Small intestine (tissue), 16 donors: ENCODE results near the gene FGF16. TPM values are rescaled to one million over a fixed set of nuclear protein-coding genes. Genes with fewer than 3 reads are reported as not detected.
A peak's percentile ranks its signal among the peaks of the same experiment; 100 is the strongest.
"Not testable (repeated sequence)": the region's sequence is repeated elsewhere in the genome, so short reads cannot be mapped to it uniquely, and the experiment has no call there.

Experiments
- DNase-seq, 2 donors: peaks; one replicate each; pipeline versions ENCODE4 v3.0.0 to v3.0.0-alpha.2; 2013
- FAIRE-seq: peaks from 2 replicates; lab custom pipeline; 2012; peaks lifted over from hg19 to GRCh38; lab: Jason Lieb, UNC
- H3K27ac ChIP-seq, 3 donors: one replicate each; pipeline ENCODE4 v1.5.1; 2013; ENCODE audit warnings: low read length in 2 of 3, mild to moderate bottlenecking in 2 of 3, control low read depth in 1 of 3, inconsistent platforms in 1 of 3, low read depth in 1 of 3, moderate library complexity in 1 of 3
- H3K27me3 ChIP-seq, 3 donors: one replicate each; pipeline ENCODE4 v1.6.1; 2013; ENCODE audit warnings: low read length in 3 of 3, inconsistent platforms in 1 of 3; ENCODE audit not compliant: control insufficient read depth in 3 of 3, insufficient read depth in 3 of 3
- H3K36me3 ChIP-seq, 3 donors: one replicate each; pipeline ENCODE4 v1.6.1; 2013; ENCODE audit warnings: low read length in 3 of 3, inconsistent platforms in 1 of 3, low read depth in 1 of 3, mild to moderate bottlenecking in 1 of 3, moderate library complexity in 1 of 3; ENCODE audit not compliant: control insufficient read depth in 3 of 3, insufficient read depth in 2 of 3
- H3K4me1 ChIP-seq, 3 donors: one replicate each; pipeline ENCODE4 v1.6.1; 2013; ENCODE audit warnings: low read length in 2 of 3, inconsistent platforms in 1 of 3, low read depth in 1 of 3, mild to moderate bottlenecking in 1 of 3, moderate library complexity in 1 of 3; ENCODE audit not compliant: control insufficient read depth in 3 of 3, insufficient read depth in 2 of 3
- H3K4me3 ChIP-seq, 3 donors: one replicate each; pipeline ENCODE4 v1.5.1; 2013; ENCODE audit warnings: low read length in 3 of 3, control low read depth in 1 of 3, inconsistent platforms in 1 of 3, low read depth in 1 of 3, mild to moderate bottlenecking in 1 of 3, moderate library complexity in 1 of 3
- H3K9me3 ChIP-seq, 2 donors: one replicate each; pipeline ENCODE4 v1.6.1; 2013; ENCODE audit warnings: low read depth in 1 of 2, low read length in 1 of 2; ENCODE audit not compliant: control insufficient read depth in 2 of 2, insufficient read depth in 1 of 2
- WGBS, 3 donors: extraction: QIAGEN DNeasy Blood & Tissue Kit; methylation state at CpG; one replicate each; pipeline ENCODE4 v1.1.7; 2013; 5-methylcytosine and 5-hydroxymethylcytosine counted together
- long read RNA-seq, 10 donors: transcript quantifications; one replicate each; lab custom pipeline, GENCODE V29; 2026
- polyA plus RNA-seq, 4 donors: library from polyadenylated mRNA; stranded (reverse) in 3 of 4; unstranded in 1 of 4; fragments of 200-250 nt in 3 of 4; fragments of 120-200 nt in 1 of 4; gene quantifications; one replicate each; pipeline versions ENCODE4 v1.2.1 to v1.2.3, GENCODE V29; 2013
- donor health status: healthy with polysubstance abuse.
- donor health status: control.
- donor health status: control.
- donor health status: Bipolar disorder and iron deficiency.
- donor health status: healthy.

The FGF16 gene
- polyA plus RNA-seq, result under 1 TPM in 1 of 4 donors, not detected in 3; 0.06 TPM
- long read RNA-seq, donor 1, result 0 reads
- long read RNA-seq, donor 2, result 0 reads
- long read RNA-seq, donor 3, result 0 reads
- long read RNA-seq, donor 4, result 0 reads
- long read RNA-seq, donor 5, result 0 reads
- long read RNA-seq, donor 6, result 0 reads
- long read RNA-seq, donor 7, result 0 reads
- long read RNA-seq, donor 8, result 0 reads
- long read RNA-seq, donor 9, result 0 reads
- long read RNA-seq, donor 10, result 0 reads

GRCh38 chrX:77446908-77447652 is at the start of gene FGF16:
TSS of gene FGF16 (plus strand) at chrX:77447389. CDS start at chrX:77447675, 286 bp downstream.
- Histone ChIP-seq H3K36me3 (no peaks in the 10 kb centered on the region), H3K27me3 (peaks cover 0 to 17% (median 2%) of the 10 kb centered on the region in 3 donors), H3K27ac (no peak within 1 kb of the TSS), H3K4me3 (peak within 1 kb of the TSS in 1 of 3 donors; percentile 18), H3K9me3 (no peaks in the 10 kb centered on the region), H3K4me1 (no peaks in the 10 kb centered on the region)
- FAIRE-seq (no peak), DNase-seq (peak in 1 of 2 donors; percentile 10)
- 1 to 52% (median 10%) methylated on average over 18 to 48 of the region's 48 CpGs for WGBS, 3 donors

- 66 to 92% (median 84%) methylated on average over 3 of the region's 3 CpGs for WGBS, 3 donors
- DNase-seq (no peak), FAIRE-seq (no peak)
- Histone ChIP-seq H3K36me3 (no peaks in the 10 kb centered on the region), H3K4me1 (no peaks in the 10 kb centered on the region), H3K27me3 (no peaks in the 10 kb centered on the region), H3K4me3 (no peak overlapping the region), H3K27ac (no peak overlapping the region), H3K9me3 (no peaks in the 10 kb centered on the region)
Observed at GRCh38 chrX:77398330-77398954, 48.7 kb upstream of the FGF16 start.

- FAIRE-seq, result no peak
- WGBS, 3 donors, result 8 to 34% (median 16%) methylated on average over 2 of the region's 2 CpGs
Observed at GRCh38 chrX:77404419-77404818, 42.8 kb upstream of the FGF16 start.

GRCh38 chrX:77407821-77408220 is 39.4 kb upstream of the FGF16 start:
- not testable (repeated sequence) for H3K36me3 ChIP-seq, H3K27ac ChIP-seq, H3K4me3 ChIP-seq, H3K4me1 ChIP-seq, DNase-seq, H3K9me3 ChIP-seq, H3K27me3 ChIP-seq, FAIRE-seq
- WGBS, 3 donors, result 31 to 60% (median 54%) methylated on average over 1 of the region's 1 CpG

More at GRCh38 chrX:77404419-77404818, 42.8 kb upstream of the FGF16 start:
- no peaks in the 10 kb centered on the region for H3K36me3 ChIP-seq
- H3K9me3 ChIP-seq, result no peaks in the 10 kb centered on the region
- no peaks in the 10 kb centered on the region for H3K27me3 ChIP-seq
- H3K4me1 ChIP-seq, result no peaks in the 10 kb centered on the region
- peak; percentile 0 to 40 for DNase-seq
- H3K27ac ChIP-seq, result no peak overlapping the region
- H3K4me3 ChIP-seq, result no peak overlapping the region

- Histone ChIP-seq H3K4me3 (no peak overlapping the region), H3K4me1 (no peaks in the 10 kb centered on the region), H3K36me3 (no peaks in the 10 kb centered on the region), H3K9me3 (no peaks in the 10 kb centered on the region), H3K27me3 (no peaks in the 10 kb centered on the region), H3K27ac (peak overlapping the region in 1 of 3 donors; percentile 43)
- DNase-seq (peak in 1 of 2 donors; percentile 72), FAIRE-seq (no peak)
- 60 to 84% (median 73%) methylated on average over 3 of the region's 3 CpGs for WGBS, 3 donors
Observed at GRCh38 chrX:77412631-77413030, 34.6 kb upstream of the FGF16 start.

- Histone ChIP-seq H3K4me3 (no peak overlapping the region), H3K27me3 (no peaks in the 10 kb centered on the region), H3K36me3 (no peaks in the 10 kb centered on the region), H3K4me1 (no peaks in the 10 kb centered on the region), H3K27ac (no peak overlapping the region), H3K9me3 (no peaks in the 10 kb centered on the region)
- FAIRE-seq (no peak), DNase-seq (no peak)
- WGBS, 3 donors, result 0 to 46% (median 25%) methylated on average over 1 of the region's 1 CpG
Observed at GRCh38 chrX:77415161-77415560, 32.0 kb upstream of the FGF16 start.

- FAIRE-seq, result no peak
Observed at GRCh38 chrX:77415882-77416281, 31.3 kb upstream of the FGF16 start.

GRCh38 chrX:77422891-77423648 is 24.1 kb upstream of the FGF16 start:
- Histone ChIP-seq H3K4me1 (no peaks in the 10 kb centered on the region), H3K36me3 (no peaks in the 10 kb centered on the region), H3K27ac (no peak overlapping the region), H3K27me3 (no peaks in the 10 kb centered on the region), H3K9me3 (no peaks in the 10 kb centered on the region), H3K4me3 (no peak overlapping the region)
- no peak for FAIRE-seq
- no peak for DNase-seq
- 37 to 71% (median 46%) methylated on average over 4 of the region's 4 CpGs for WGBS, 3 donors

More at GRCh38 chrX:77415882-77416281, 31.3 kb upstream of the FGF16 start:
- Histone ChIP-seq H3K36me3 (no peaks in the 10 kb centered on the region), H3K4me3 (no peak overlapping the region), H3K9me3 (no peaks in the 10 kb centered on the region), H3K27ac (no peak overlapping the region), H3K4me1 (no peaks in the 10 kb centered on the region), H3K27me3 (no peaks in the 10 kb centered on the region)
- no peak for DNase-seq
- WGBS, 3 donors, result 80 to 90% (median 89%) methylated on average over 1 of the region's 1 CpG
